ENCODE results near the gene DYSF.

DYSF gene

DNA sequence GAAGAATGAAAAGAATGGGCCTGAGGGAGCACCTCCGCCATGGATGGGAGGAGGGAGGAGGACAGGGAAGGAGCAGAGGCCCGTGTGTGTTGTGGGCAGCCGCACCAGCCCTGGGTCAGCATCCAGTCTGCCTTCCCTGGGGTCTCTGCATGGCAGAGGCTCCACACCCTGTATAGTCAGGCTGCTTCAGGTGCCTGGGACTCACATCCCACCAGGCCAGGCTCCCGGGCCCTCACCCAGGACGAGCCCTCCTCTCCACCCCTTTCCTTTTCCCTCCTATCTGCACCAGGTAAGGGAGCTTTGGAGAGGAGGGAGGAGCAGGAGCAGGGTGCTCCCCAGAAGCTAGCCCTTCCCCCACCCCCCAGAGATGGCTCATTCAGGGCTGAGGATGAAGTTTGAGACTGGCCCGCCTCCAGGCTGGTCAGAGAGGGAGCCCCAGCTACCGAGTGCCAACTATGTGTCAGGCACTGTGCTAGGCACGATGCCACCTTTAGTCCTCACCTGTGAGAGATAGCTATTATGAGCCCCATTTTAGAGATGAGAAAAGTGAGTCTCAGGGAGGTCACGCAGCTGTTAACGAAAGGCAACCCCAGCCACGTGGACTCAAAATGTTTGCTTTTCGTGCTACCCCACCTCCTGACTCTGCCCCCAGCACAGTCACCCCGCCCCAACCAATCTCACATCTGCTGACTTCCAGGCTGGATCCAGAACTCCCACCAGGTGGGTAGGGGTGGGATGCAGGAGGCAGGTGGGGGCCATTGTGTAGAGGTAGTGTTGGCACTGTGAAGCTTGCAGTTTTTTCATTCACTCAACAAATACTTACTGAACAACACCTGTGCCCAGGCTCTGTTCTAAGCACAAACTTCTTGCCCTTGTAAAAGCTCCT lies 242.1 kb downstream of the DYSF start:
- no peaks in the 10 kb centered on the region for H3K9me3 ChIP-seq (ENCODE audit: insufficient read depth, low read length)
- no peak overlapping the region for H2AFZ ChIP-seq (ENCODE audit: low read depth, low read length)
- no peaks in the 10 kb centered on the region for H4K20me1 ChIP-seq (ENCODE audit: insufficient read depth, low read length)
- no peak overlapping the region for H3K4me2 ChIP-seq (ENCODE audit: low read length)
- H3K36me3 ChIP-seq (replicated peaks; ENCODE audit: low read depth, low read length) = no peaks in the 10 kb centered on the region
- TF ChIP-seq CTCF (IDR thresholded peaks at IDR 0.05; ENCODE audit: low read depth, low read length) = no peak
- TF ChIP-seq EZH2phosphoT487 (IDR thresholded peaks at IDR 0.05; ENCODE audit: low read depth) = no peak
- no peak overlapping the region for H3K4me3 ChIP-seq (ENCODE audit: low read length)
- H3K4me1 ChIP-seq (ENCODE audit: low read length) = no peaks in the 10 kb centered on the region
- H3K27me3 ChIP-seq (ENCODE audit: low read depth, low read length) = peaks cover 8% of the 10 kb centered on the region; the same call in 1 of the 2 replicates
- no peak overlapping the region for H3K27ac ChIP-seq (ENCODE audit: low read length)
- H3K79me2 ChIP-seq (ENCODE audit: low read length) = no peaks in the 10 kb centered on the region
- H3K9ac ChIP-seq (ENCODE audit: low read length) = no peak overlapping the region

GRCh38 chr2:71696381-71696780 lies 243.0 kb downstream of the DYSF start:
- H3K27me3 ChIP-seq (ENCODE audit: low read depth, low read length) = peaks cover 8% of the 10 kb centered on the region; the same call in 1 of the 2 replicates
- no peaks in the 10 kb centered on the region for H3K9me3 ChIP-seq (ENCODE audit: insufficient read depth, low read length)
- no peak overlapping the region for H3K4me3 ChIP-seq (ENCODE audit: low read length)
- H2AFZ ChIP-seq (ENCODE audit: low read depth, low read length) = no peak overlapping the region
- TF ChIP-seq EZH2phosphoT487 (IDR thresholded peaks at IDR 0.05; ENCODE audit: low read depth) (no peak), CTCF (IDR thresholded peaks at IDR 0.05; ENCODE audit: low read depth, low read length) (no peak)
- no peaks in the 10 kb centered on the region for H4K20me1 ChIP-seq (ENCODE audit: insufficient read depth, low read length)
- H3K27ac ChIP-seq (ENCODE audit: low read length) = no peak overlapping the region
- no peaks in the 10 kb centered on the region for H3K36me3 ChIP-seq (replicated peaks; ENCODE audit: low read depth, low read length)
- no peaks in the 10 kb centered on the region for H3K79me2 ChIP-seq (ENCODE audit: low read length)
- no peak overlapping the region for H3K4me2 ChIP-seq (ENCODE audit: low read length)
- no peak overlapping the region for H3K9ac ChIP-seq (ENCODE audit: low read length)
- H3K4me1 ChIP-seq (ENCODE audit: low read length) = no peaks in the 10 kb centered on the region

GRCh38 chr2:71697106-71698004 lies 244.0 kb downstream of the DYSF start:
- Histone ChIP-seq H4K20me1 (ENCODE audit: insufficient read depth, low read length) (no peaks in the 10 kb centered on the region), H3K27me3 (ENCODE audit: low read depth, low read length) (peaks cover 8% of the 10 kb centered on the region; the same call in 1 of the 2 replicates), H3K4me3 (ENCODE audit: low read length) (no peak overlapping the region), H3K4me2 (ENCODE audit: low read length) (no peak overlapping the region), H3K79me2 (ENCODE audit: low read length) (no peaks in the 10 kb centered on the region), H2AFZ (ENCODE audit: low read depth, low read length) (no peak overlapping the region), H3K4me1 (ENCODE audit: low read length) (no peaks in the 10 kb centered on the region), H3K27ac (ENCODE audit: low read length) (no peak overlapping the region), H3K9me3 (ENCODE audit: insufficient read depth, low read length) (no peaks in the 10 kb centered on the region), H3K36me3 (replicated peaks; ENCODE audit: low read depth, low read length) (no peaks in the 10 kb centered on the region), H3K9ac (ENCODE audit: low read length) (no peak overlapping the region)
- TF ChIP-seq EZH2phosphoT487 (IDR thresholded peaks at IDR 0.05; ENCODE audit: low read depth) (no peak), CTCF (IDR thresholded peaks at IDR 0.05; ENCODE audit: low read depth, low read length) (no peak)

- Histone ChIP-seq H3K9ac (ENCODE audit: low read length) (no peak overlapping the region), H3K79me2 (ENCODE audit: low read length) (no peaks in the 10 kb centered on the region), H3K4me3 (ENCODE audit: low read length) (no peak overlapping the region), H3K36me3 (replicated peaks; ENCODE audit: low read depth, low read length) (no peaks in the 10 kb centered on the region), H3K9me3 (ENCODE audit: insufficient read depth, low read length) (no peaks in the 10 kb centered on the region), H3K4me1 (ENCODE audit: low read length) (no peaks in the 10 kb centered on the region), H3K4me2 (ENCODE audit: low read length) (no peak overlapping the region), H2AFZ (ENCODE audit: low read depth, low read length) (no peak overlapping the region), H4K20me1 (ENCODE audit: insufficient read depth, low read length) (no peaks in the 10 kb centered on the region), H3K27me3 (ENCODE audit: low read depth, low read length) (peaks cover 8% of the 10 kb centered on the region; the same call in 1 of the 2 replicates), H3K27ac (ENCODE audit: low read length) (no peak overlapping the region)
- TF ChIP-seq CTCF (IDR thresholded peaks at IDR 0.05; ENCODE audit: low read depth, low read length) (no peak), EZH2phosphoT487 (IDR thresholded peaks at IDR 0.05; ENCODE audit: low read depth) (no peak)
These were observed 246.1 kb downstream of the DYSF start for GRCh38 chr2:71699428-71699827.
